Activated CD8-positive, alpha-beta T cell treated with anti-CD3 and anti-CD28 coated beads for 36 hours (primary cell): Measurements from ENCODE around the gene SP7. TPM values are rescaled to one million over a fixed set of nuclear protein-coding genes. Genes with fewer than 3 reads are reported as not detected.
"Not testable (repeated sequence)": the region's sequence is repeated elsewhere in the genome, so short reads cannot be mapped to it uniquely, and the experiment has no call there.

Experiments
- ATAC-seq: fragments of 200-7000 bp; cut with Tn5 transposase; one replicate; pipeline ENCODE4 v1.10.0; 2021; ENCODE audit warnings: mild to moderate bottlenecking, moderate library complexity
- CTCF ChIA-PET: fragments of 350-600 bp; sonication (Branson Sonifier 250); formaldehyde crosslinking; loops from one replicate; lab custom pipeline; 2021; ENCODE audit warnings: antibody characterized with exemption; lab: Charles Lee
- POLR2A ChIA-PET: fragments of 350-600 bp; sonication (Branson Sonifier 250); formaldehyde crosslinking; loops from one replicate; lab custom pipeline; 2021; ENCODE audit warnings: antibody characterized with exemption; lab: Charles Lee
- DNase-seq: peaks from one replicate; pipeline ENCODE4 v3.0.0-alpha.2; 2020
- H3K27ac Mint-ChIP-seq: one replicate; pipeline ENCODE4 v1.8.0; 2021; ENCODE audit warnings: mild to moderate bottlenecking, mixed read lengths
- H3K27me3 Mint-ChIP-seq: one replicate; pipeline ENCODE4 v1.8.0; 2021; ENCODE audit warnings: mixed read lengths
- H3K36me3 Mint-ChIP-seq: one replicate; pipeline ENCODE4 v1.8.0; 2021; ENCODE audit warnings: low read depth, mixed read lengths
- H3K4me1 Mint-ChIP-seq: one replicate; pipeline ENCODE4 v1.8.0; 2021; ENCODE audit warnings: low read depth, mixed read lengths
- H3K4me3 Mint-ChIP-seq: one replicate; pipeline ENCODE4 v1.8.0; 2021; ENCODE audit warnings: mild to moderate bottlenecking, moderate library complexity, mixed read lengths
- H3K9me3 Mint-ChIP-seq: one replicate; pipeline ENCODE4 v1.8.0; 2021; ENCODE audit warnings: mixed read lengths
- intact Hi-C: fragments of 100-400 bp; cut with micrococcal nuclease; formaldehyde crosslinking; loops from one replicate; pipeline ENCODE4 v1.10.0; 2022
- total RNA-seq, 2 experiments: library from RNA; stranded (reverse); gene quantifications; one replicate each; pipeline ENCODE4 v1.2.3, GENCODE V29; 2021
- TF ChIP-seq, protein P1 (sequence below): fragments of 200-600 bp; IDR thresholded peaks from one replicate; pipeline ENCODE4 v1.8.0; 2022; ENCODE audit warnings: antibody characterized with exemption, mild to moderate bottlenecking

SP7 gene
- total RNA-seq, 2 experiments from 2014 or later: not detected

DNA sequence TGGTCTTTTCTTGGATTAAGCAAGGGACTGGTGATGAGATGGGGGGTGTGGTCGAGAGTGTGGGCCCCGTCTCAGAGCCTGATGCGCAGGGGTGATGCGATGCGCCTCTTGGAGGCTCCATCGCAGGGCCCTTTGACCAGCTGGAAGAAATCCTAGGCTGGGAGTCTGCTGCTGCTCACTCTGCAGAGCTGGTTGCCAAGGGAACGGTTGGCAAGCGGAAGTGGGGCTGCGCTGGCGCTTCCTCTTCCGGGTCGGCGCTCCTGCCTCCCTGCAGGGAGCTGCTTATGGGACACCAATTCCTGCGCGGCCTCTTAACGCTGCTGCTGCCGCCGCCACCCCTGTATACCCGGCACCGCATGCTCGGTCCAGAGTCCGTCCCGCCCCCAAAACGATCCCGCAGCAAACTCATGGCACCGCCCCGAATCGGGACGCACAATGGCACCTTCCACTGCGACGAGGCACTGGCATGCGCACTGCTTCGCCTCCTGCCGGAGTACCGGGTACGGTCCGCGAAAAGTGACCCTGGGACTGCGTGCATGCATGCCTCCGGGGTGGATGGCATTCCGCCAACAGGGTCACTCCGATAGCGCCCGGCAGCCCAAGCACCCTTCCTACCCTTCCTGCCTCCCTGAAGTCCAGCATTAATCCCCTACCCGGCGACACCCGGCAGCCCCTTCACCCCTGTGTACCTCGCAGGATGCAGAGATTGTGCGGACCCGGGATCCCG, 36.5 kb downstream of the SP7 start, which contains the start of gene MYG1:
MYG1 (plus strand) TSS at position 242 of the 727 bp plus-strand sequence; CDS start at position 285, 43 bp downstream.
- H3K27ac Mint-ChIP-seq: peak within 1 kb of the TSS; percentile 91
- DNase-seq: peak; percentile 89
- H3K4me1 Mint-ChIP-seq: peaks cover 64% of the 10 kb centered on the region
- no peaks in the 10 kb centered on the region for H3K27me3 Mint-ChIP-seq
- H3K9me3 Mint-ChIP-seq: no peaks in the 10 kb centered on the region
- intact Hi-C loops: no loop called here
- TF ChIP-seq, protein P1, sequence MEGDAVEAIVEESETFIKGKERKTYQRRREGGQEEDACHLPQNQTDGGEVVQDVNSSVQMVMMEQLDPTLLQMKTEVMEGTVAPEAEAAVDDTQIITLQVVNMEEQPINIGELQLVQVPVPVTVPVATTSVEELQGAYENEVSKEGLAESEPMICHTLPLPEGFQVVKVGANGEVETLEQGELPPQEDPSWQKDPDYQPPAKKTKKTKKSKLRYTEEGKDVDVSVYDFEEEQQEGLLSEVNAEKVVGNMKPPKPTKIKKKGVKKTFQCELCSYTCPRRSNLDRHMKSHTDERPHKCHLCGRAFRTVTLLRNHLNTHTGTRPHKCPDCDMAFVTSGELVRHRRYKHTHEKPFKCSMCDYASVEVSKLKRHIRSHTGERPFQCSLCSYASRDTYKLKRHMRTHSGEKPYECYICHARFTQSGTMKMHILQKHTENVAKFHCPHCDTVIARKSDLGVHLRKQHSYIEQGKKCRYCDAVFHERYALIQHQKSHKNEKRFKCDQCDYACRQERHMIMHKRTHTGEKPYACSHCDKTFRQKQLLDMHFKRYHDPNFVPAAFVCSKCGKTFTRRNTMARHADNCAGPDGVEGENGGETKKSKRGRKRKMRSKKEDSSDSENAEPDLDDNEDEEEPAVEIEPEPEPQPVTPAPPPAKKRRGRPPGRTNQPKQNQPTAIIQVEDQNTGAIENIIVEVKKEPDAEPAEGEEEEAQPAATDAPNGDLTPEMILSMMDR: no peak
- ATAC-seq: peak; percentile 73
- peak within 1 kb of the TSS; percentile 90 for H3K4me3 Mint-ChIP-seq
- ChIA-PET CTCF (interaction anchor here (0.9 to 14.0 kb wide), 10 partner anchors 11 to 201 kb away, joined by 3 to 143 read pairs (median 4); partner anchors contain the start of gene AAAS), POLR2A (interaction anchor here (0.6 to 2.9 kb wide), 16 partner anchors 8 to 218 kb away, joined by 3 to 16 read pairs (median 4); partner anchors contain the start of genes AAAS, CSAD, TARBP2 and ZNF740)
- peaks cover 69% of the 10 kb centered on the region for H3K36me3 Mint-ChIP-seq

DNA sequence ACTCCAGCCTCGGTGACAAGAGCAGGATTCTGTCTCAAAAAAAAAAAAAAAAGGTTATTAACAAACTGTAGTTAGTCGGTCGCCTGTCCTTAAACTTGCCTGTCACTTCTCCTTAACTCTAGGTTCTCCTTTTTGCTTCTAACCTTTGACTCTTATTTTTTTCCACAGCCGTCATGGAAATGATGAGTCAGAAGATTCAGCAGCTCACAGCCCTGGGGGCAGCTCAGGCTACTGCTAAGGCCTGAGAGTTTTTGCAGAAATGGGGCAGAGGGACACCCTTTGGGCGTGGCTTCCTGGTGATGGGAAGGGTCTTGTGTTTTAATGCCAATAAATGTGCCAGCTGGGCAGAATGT, 37.1 kb downstream of the SP7 start:
- Mint-ChIP-seq H3K9me3 (no peaks in the 10 kb centered on the region), H3K4me1 (peaks cover 64% of the 10 kb centered on the region), H3K4me3 (peak overlapping the region; percentile 90), H3K27me3 (no peaks in the 10 kb centered on the region), H3K27ac (peak overlapping the region; percentile 91), H3K36me3 (peaks cover 74% of the 10 kb centered on the region)
- ATAC-seq: peak; percentile 38
- TF ChIP-seq, protein P1: no peak
- peak; percentile 61 for DNase-seq
- CTCF ChIA-PET: interaction anchor here (0.9 to 14.0 kb wide), 10 partner anchors 10 to 200 kb away, joined by 3 to 143 read pairs (median 4); partner anchors contain the start of gene AAAS
- intact Hi-C loops: no loop called here
- POLR2A ChIA-PET: interaction anchor here (0.6 to 2.9 kb wide), 14 partner anchors 9 to 217 kb away, joined by 3 to 16 read pairs (median 4); partner anchors contain the start of genes AAAS, CSAD and ZNF740

DNA sequence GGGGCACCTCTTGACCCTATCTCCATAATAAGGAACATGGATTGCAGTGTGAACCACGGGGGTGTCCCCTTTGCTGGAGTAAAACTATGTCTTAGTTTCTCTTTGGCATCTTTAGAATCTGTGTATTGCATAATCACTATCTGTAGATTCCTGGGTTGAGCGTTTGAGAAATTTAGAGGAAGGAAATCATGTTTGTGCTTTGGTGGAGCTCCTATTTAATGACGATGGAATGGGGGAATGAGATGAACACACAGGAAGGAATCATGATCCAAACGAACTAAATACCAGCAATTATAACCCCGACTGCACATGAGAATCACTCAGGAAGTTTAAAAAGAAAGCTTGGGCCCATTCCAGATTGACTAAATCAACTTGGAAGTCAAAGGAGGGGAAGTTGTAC, 38.0 kb downstream of the SP7 start:
- peaks cover 62% of the 10 kb centered on the region for H3K4me1 Mint-ChIP-seq
- peak overlapping the region; percentile 91 for H3K27ac Mint-ChIP-seq
- ATAC-seq: no peak
- no peaks in the 10 kb centered on the region for H3K9me3 Mint-ChIP-seq
- no peak overlapping the region for H3K4me3 Mint-ChIP-seq
- peaks cover 75% of the 10 kb centered on the region for H3K36me3 Mint-ChIP-seq
- H3K27me3 Mint-ChIP-seq: no peaks in the 10 kb centered on the region
- TF ChIP-seq, protein P1: no peak
- intact Hi-C loops: no loop called here
- ChIA-PET POLR2A (interaction anchor here (0.5 to 2.9 kb wide), 9 partner anchors 13 to 155 kb away, joined by 3 to 12 read pairs (median 4); partner anchors contain the start of genes AAAS, CSAD, ESPL1 and ZNF740), CTCF (interaction anchor here (1.2 to 14.0 kb wide), 6 partner anchors 10 to 85 kb away, joined by 3 to 143 read pairs (median 10); partner anchors contain the start of genes AAAS and ESPL1)
- DNase-seq: no peak

DNA sequence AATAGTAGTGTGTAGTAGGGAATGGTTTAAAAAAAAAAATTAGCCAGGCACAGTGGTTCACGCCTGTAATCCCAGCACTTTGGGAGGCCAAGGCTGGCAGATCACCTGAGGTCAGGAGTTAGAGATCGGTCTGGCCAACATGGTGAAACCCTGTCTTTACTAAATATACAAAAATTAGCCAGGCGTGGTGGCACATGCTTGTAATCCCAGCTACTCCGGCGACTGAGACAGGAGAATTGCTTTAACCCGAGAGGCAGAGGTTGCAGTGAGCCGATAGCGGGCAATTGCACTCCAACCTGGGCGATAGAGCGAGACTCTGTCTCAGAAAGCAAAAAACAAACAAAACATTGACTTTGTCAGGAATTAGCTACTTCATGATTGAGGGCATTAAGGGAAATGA, 39.0 kb downstream of the SP7 start:
- ATAC-seq, H3K9me3 Mint-ChIP-seq, H3K27me3 Mint-ChIP-seq, DNase-seq: not testable (repeated sequence)
- Mint-ChIP-seq H3K27ac (peak overlapping the region; percentile 91), H3K36me3 (peaks cover 72% of the 10 kb centered on the region), H3K4me1 (peaks cover 51% of the 10 kb centered on the region), H3K4me3 (peak overlapping the region; percentile 98)
- ChIA-PET POLR2A (interaction anchor here (0.8 to 2.9 kb wide), 3 partner anchors 14 to 78 kb away, joined by 3 to 12 read pairs (median 6); partner anchors contain the start of gene AAAS), CTCF (interaction anchor here (1.0 to 14.0 kb wide), 8 partner anchors 9 to 231 kb away, joined by 3 to 143 read pairs (median 10); partner anchors contain the start of gene AAAS)
- intact Hi-C loops: loop anchor here (2.0 kb wide), 1 partner anchor 82 kb away; no protein-coding TSS in a partner anchor

DNA sequence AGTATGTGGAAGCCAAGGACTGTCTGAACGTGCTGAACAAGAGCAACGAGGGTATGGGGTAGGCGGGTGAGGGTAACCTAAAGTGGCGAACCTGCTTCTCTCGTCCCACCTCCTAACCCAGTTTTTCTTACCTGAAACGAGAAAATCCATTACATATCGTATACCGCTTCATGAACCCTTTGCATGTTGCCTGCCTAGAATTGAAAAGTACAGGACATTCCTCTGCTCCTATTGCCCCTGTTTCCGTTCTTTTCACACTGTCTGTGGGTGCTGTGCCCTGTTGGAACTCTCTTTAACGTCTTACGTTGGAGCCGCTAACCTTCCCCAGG, 40.3 kb downstream of the SP7 start:
- Mint-ChIP-seq H3K27ac (peak overlapping the region; percentile 91), H3K4me1 (peaks cover 44% of the 10 kb centered on the region), H3K9me3 (no peaks in the 10 kb centered on the region), H3K36me3 (peaks cover 74% of the 10 kb centered on the region), H3K4me3 (peak overlapping the region; percentile 98), H3K27me3 (no peaks in the 10 kb centered on the region)
- ChIA-PET POLR2A (interaction anchor here (0.6 to 2.9 kb wide), 7 partner anchors 10 to 115 kb away, joined by 3 to 12 read pairs (median 4); partner anchors contain the start of genes AAAS, CSAD and ZNF740), CTCF (interaction anchor here (0.8 to 14.0 kb wide), 12 partner anchors 10 to 186 kb away, joined by 3 to 143 read pairs (median 5); partner anchors contain the start of genes AAAS and ESPL1)
- no peak for ATAC-seq
- no peak for DNase-seq
- TF ChIP-seq, protein P1: no peak
- intact Hi-C loops: loop anchor here (2.0 kb wide), 1 partner anchor 81 kb away; no protein-coding TSS in a partner anchor
